ENCODE results near the gene C9orf43. TPM values are rescaled to one million over a fixed set of nuclear protein-coding genes. Genes with fewer than 3 reads are reported as not detected.
A peak's percentile ranks its signal among the peaks of the same experiment; 100 is the strongest.

C9orf43 gene
- total and polyA plus RNA-seq, 2 donors (not counting 3 experiments of a cell fraction or from before 2014, with no cell fraction given) = 0.25 to 0.66 TPM

DNA sequence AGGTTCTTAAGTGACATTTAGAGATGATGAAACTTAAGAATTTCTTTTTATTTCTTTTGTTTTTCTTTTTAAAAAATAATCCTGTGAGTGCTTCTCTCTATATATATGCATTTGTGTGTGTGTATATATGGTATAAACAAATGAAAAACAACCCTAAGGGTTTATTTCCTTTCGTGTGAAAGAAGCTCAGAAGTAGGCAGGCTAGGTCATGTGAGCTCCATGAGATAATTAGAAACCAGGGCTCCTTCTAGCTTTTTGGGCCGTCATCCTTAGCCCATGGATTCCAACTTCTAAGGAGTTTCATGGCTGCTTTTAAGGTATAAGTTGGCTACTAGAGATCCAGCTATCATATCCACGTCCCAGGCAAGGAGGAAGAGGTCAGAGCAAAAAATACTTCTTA lies 11.2 kb downstream of the C9orf43 start:
- FAIRE-seq (no peak), DNase-seq (ENCODE audit: low read depth, low spot score) (no peak)
- Histone ChIP-seq H3K27me3 (ENCODE audit: control insufficient read depth in 2 of 2, insufficient read depth in 2 of 2, low read length in 2 of 2) (peaks cover 0 to 2% of the 10 kb centered on the region in 2 experiments), H3K9me3 (replicated peaks; ENCODE audit: control insufficient read depth, insufficient read depth, low read length) (no peaks in the 10 kb centered on the region), H3K79me2 (ENCODE audit: control insufficient read depth, insufficient read depth, low read length) (no peaks in the 10 kb centered on the region), H3K36me3 (ENCODE audit: control insufficient read depth in 2 of 2, extremely low read depth in 1 of 2, insufficient read depth in 2 of 2, low read length in 2 of 2) (no peaks in the 10 kb centered on the region), H4K20me1 (replicated peaks; ENCODE audit: control insufficient read depth, extremely low read depth, insufficient read depth, low read length) (no peaks in the 10 kb centered on the region), H3K27ac (ENCODE audit: insufficient read depth, low read depth, low read length) (no peak overlapping the region), H3K4me1 (ENCODE audit: control insufficient read depth, extremely low read depth, insufficient read depth, low read length) (no peaks in the 10 kb centered on the region), H3K4me2 (ENCODE audit: insufficient read depth, low read length) (no peak overlapping the region), H3K9ac (replicated peaks; ENCODE audit: extremely low read depth, insufficient read depth, low read length) (no peak overlapping the region), H3K9me1 (replicated peaks; ENCODE audit: control insufficient read depth, extremely low read depth, insufficient read depth, low read length) (no peaks in the 10 kb centered on the region), H3K4me3 (replicated peaks in 1 of 3; ENCODE audit: insufficient read depth in 1 of 3, low read depth in 1 of 3, low read length in 3 of 3) (no peak overlapping the region), H2AFZ (ENCODE audit: low read depth, low read length) (no peak overlapping the region)
- POLR2A ChIA-PET = no interaction called here
- no TSS peak for BruUV-seq (replicated peaks)
- CTCF ChIA-PET = no interaction called here
- dilution Hi-C loops (cut with MboI; ENCODE audit: extremely low pct_ligation_motif_present, low sequenced_read_pairs) = no loop called here
- intact Hi-C loops (cut with micrococcal nuclease) = no loop called here
- TF ChIP-seq POLR2AphosphoS5 (IDR thresholded peaks at IDR 0.05; ENCODE audit: insufficient read depth, low read depth, low read length) (no peak), GATA2 (IDR thresholded peaks at IDR 0.05; ENCODE audit: insufficient read depth, insufficient read length, low read depth, low read length) (no peak)
- TF ChIP-seq, protein P1, sequence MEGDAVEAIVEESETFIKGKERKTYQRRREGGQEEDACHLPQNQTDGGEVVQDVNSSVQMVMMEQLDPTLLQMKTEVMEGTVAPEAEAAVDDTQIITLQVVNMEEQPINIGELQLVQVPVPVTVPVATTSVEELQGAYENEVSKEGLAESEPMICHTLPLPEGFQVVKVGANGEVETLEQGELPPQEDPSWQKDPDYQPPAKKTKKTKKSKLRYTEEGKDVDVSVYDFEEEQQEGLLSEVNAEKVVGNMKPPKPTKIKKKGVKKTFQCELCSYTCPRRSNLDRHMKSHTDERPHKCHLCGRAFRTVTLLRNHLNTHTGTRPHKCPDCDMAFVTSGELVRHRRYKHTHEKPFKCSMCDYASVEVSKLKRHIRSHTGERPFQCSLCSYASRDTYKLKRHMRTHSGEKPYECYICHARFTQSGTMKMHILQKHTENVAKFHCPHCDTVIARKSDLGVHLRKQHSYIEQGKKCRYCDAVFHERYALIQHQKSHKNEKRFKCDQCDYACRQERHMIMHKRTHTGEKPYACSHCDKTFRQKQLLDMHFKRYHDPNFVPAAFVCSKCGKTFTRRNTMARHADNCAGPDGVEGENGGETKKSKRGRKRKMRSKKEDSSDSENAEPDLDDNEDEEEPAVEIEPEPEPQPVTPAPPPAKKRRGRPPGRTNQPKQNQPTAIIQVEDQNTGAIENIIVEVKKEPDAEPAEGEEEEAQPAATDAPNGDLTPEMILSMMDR (IDR thresholded peaks at IDR 0.05; ENCODE audit: extremely low read depth in 1 of 2, insufficient read depth in 1 of 2, low read depth in 1 of 2, low read length in 2 of 2) = no peak

DNA sequence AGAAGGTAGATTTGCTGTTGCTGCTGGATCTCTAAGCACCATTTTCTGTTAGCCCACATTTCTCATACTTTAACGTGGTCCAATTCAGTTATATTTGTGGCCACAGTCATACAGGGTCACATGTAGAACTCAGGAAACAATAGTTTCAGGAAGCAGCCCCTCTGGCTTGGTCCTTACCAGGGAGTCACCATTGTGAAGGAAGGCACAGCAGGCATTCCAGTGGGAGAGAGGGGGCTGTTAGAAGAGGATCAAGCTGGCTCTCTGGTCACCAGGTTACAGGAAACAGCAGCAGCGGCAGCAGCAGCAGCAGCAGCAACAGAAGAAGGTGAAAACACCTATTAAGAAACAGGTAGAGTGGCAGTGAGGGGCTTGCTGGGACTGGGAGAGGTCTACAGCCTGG lies 14.5 kb downstream of the C9orf43 start:
- H3K36me3 ChIP-seq (ENCODE audit: control insufficient read depth in 2 of 2, extremely low read depth in 1 of 2, insufficient read depth in 2 of 2, low read length in 2 of 2) = no peaks in the 10 kb centered on the region
- H3K4me1 ChIP-seq (ENCODE audit: control insufficient read depth, extremely low read depth, insufficient read depth, low read length) = no peaks in the 10 kb centered on the region
- peaks cover 0 to 2% of the 10 kb centered on the region in 2 experiments for H3K27me3 ChIP-seq (ENCODE audit: control insufficient read depth in 2 of 2, insufficient read depth in 2 of 2, low read length in 2 of 2)
- H3K9me1 ChIP-seq (replicated peaks; ENCODE audit: control insufficient read depth, extremely low read depth, insufficient read depth, low read length) = no peaks in the 10 kb centered on the region
- no TSS peak for BruUV-seq (replicated peaks)
- DNase-seq (ENCODE audit: low read depth, low spot score) (peak; percentile 18), FAIRE-seq (peak; percentile 15)
- no peak overlapping the region for H3K27ac ChIP-seq (ENCODE audit: insufficient read depth, low read depth, low read length)
- H3K79me2 ChIP-seq (ENCODE audit: control insufficient read depth, insufficient read depth, low read length) = no peaks in the 10 kb centered on the region
- no peaks in the 10 kb centered on the region for H4K20me1 ChIP-seq (replicated peaks; ENCODE audit: control insufficient read depth, extremely low read depth, insufficient read depth, low read length)
- ChIA-PET CTCF (interaction anchor here (1.8 kb wide), 2 partner anchors 12 to 21 kb away, joined by 4 read pairs; no protein-coding TSS in a partner anchor), POLR2A (no interaction called here)
- no peak overlapping the region for H2AFZ ChIP-seq (ENCODE audit: low read depth, low read length)
- no peak overlapping the region for H3K4me3 ChIP-seq (replicated peaks in 1 of 3; ENCODE audit: insufficient read depth in 1 of 3, low read depth in 1 of 3, low read length in 3 of 3)
- dilution Hi-C loops (cut with MboI; ENCODE audit: extremely low pct_ligation_motif_present, low sequenced_read_pairs) = no loop called here
- no peaks in the 10 kb centered on the region for H3K9me3 ChIP-seq (replicated peaks; ENCODE audit: control insufficient read depth, insufficient read depth, low read length)
- intact Hi-C loops (cut with micrococcal nuclease) = no loop called here
- no peak overlapping the region for H3K4me2 ChIP-seq (ENCODE audit: insufficient read depth, low read length)
- no peak overlapping the region for H3K9ac ChIP-seq (replicated peaks; ENCODE audit: extremely low read depth, insufficient read depth, low read length)
- TF ChIP-seq, protein P1 (IDR thresholded peaks at IDR 0.05; ENCODE audit: extremely low read depth in 1 of 2, insufficient read depth in 1 of 2, low read depth in 1 of 2, low read length in 2 of 2) = no peak
- TF ChIP-seq FOS (IDR thresholded peaks at IDR 0.05; ENCODE audit: borderline replicate concordance, insufficient read depth, low read length) = no peak
- TF ChIP-seq, protein P2, sequence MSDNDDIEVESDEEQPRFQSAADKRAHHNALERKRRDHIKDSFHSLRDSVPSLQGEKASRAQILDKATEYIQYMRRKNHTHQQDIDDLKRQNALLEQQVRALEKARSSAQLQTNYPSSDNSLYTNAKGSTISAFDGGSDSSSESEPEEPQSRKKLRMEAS (IDR thresholded peaks at IDR 0.05; ENCODE audit: insufficient read depth, insufficient read length) = no peak
